Measurements from ENCODE around the gene SETD1B. TPM values are rescaled to one million over a fixed set of nuclear protein-coding genes. Genes with fewer than 3 reads are reported as not detected.
"Not testable (repeated sequence)": the region's sequence is repeated elsewhere in the genome, so short reads cannot be mapped to it uniquely, and the experiment has no call there.

Gene SETD1B
- polyA plus RNA-seq (2013), result 11.2 TPM

GRCh38 chr12:121803861-121804416, at the start of gene SETD1B:
SETD1B (plus strand) TSS chr12:121804009; CDS start chr12:121804738, 729 bp downstream.
- no peaks in the 10 kb centered on the region for H3K9me3 ChIP-seq (ENCODE audit: control extremely low read depth in 1 of 5, control insufficient read depth in 4 of 5, insufficient read depth in 2 of 5, low read depth in 1 of 5, low read length in 4 of 5)
- H3K4me3 ChIP-seq (ENCODE audit: control insufficient read depth in 1 of 7, extremely low read depth in 1 of 7, insufficient read depth in 4 of 7, low read depth in 2 of 7, low read length in 6 of 7), result peak within 1 kb of the TSS; percentile 62 to 97 (median 89)
- H3K4me1 ChIP-seq (ENCODE audit: control extremely low read depth in 1 of 4, control insufficient read depth in 4 of 4, insufficient read depth in 4 of 4, low read length in 3 of 4), result peaks cover 13 to 60% (median 40%) of the 10 kb centered on the region in 4 experiments
- H3K27me3 ChIP-seq (replicated peaks in 2 of 5; ENCODE audit: control insufficient read depth in 4 of 5, insufficient read depth in 5 of 5, low read length in 4 of 5), result no peaks in the 10 kb centered on the region
- ChIA-PET CTCF (interaction anchor here (1.0 to 12.9 kb wide), 3 partner anchors 7 to 25 kb away, joined by 3 to 462 read pairs (median 3); partner anchors contain the start of gene RHOF), POLR2A (interaction anchor here (0.6 to 1.3 kb wide), 4 partner anchors 9 to 1349 kb away, joined by 3 to 7 read pairs (median 3); no protein-coding TSS in a partner anchor)
- DNase-seq, result peak; percentile 62 to 72 (median 70)
- H3K27ac ChIP-seq (ENCODE audit: insufficient read depth in 1 of 2, low read depth in 1 of 2, low read length in 2 of 2, poor library complexity in 1 of 2, severe bottlenecking in 2 of 2), result peak within 1 kb of the TSS; percentile 96 to 98
- WGBS (ENCODE audit: insufficient coverage), result under 1% methylated on average over 49 of the region's 74 CpGs
- H3K36me3 ChIP-seq (ENCODE audit: control insufficient read depth in 4 of 4, insufficient read depth in 4 of 4, low read length in 3 of 4), result peaks cover 4 to 32% (median 15%) of the 10 kb centered on the region in 4 experiments

- Histone ChIP-seq H3K36me3 (ENCODE audit: control insufficient read depth in 4 of 4, insufficient read depth in 4 of 4, low read length in 3 of 4) (peaks cover 5 to 39% (median 10%) of the 10 kb centered on the region in 4 experiments), H3K4me3 (ENCODE audit: control insufficient read depth in 1 of 7, extremely low read depth in 1 of 7, insufficient read depth in 4 of 7, low read depth in 2 of 7, low read length in 6 of 7) (no peak overlapping the region), H3K4me1 (ENCODE audit: control extremely low read depth in 1 of 4, control insufficient read depth in 4 of 4, insufficient read depth in 4 of 4, low read length in 3 of 4) (peaks cover 0 to 4% (median 0%) of the 10 kb centered on the region in 4 experiments), H3K9me3 (ENCODE audit: control extremely low read depth in 1 of 5, control insufficient read depth in 4 of 5, insufficient read depth in 2 of 5, low read depth in 1 of 5, low read length in 4 of 5) (no peaks in the 10 kb centered on the region), H3K27me3 (replicated peaks in 2 of 5; ENCODE audit: control insufficient read depth in 4 of 5, insufficient read depth in 5 of 5, low read length in 4 of 5) (no peaks in the 10 kb centered on the region), H3K27ac (ENCODE audit: insufficient read depth in 1 of 2, low read depth in 1 of 2, low read length in 2 of 2, poor library complexity in 1 of 2, severe bottlenecking in 2 of 2) (no peak overlapping the region)
- WGBS (ENCODE audit: insufficient coverage), result 93% methylated on average over 11 of the region's 11 CpGs
- ChIA-PET CTCF (interaction anchor here (0.6 kb wide), 1 partner anchor 259 kb away, joined by 3 read pairs; no protein-coding TSS in a partner anchor), POLR2A (no interaction called here)
- DNase-seq, result no peak
Measured at GRCh38 chr12:121754836-121755235, 49.0 kb upstream of the SETD1B start.

- Histone ChIP-seq H3K9me3 (ENCODE audit: control extremely low read depth in 1 of 5, control insufficient read depth in 4 of 5, insufficient read depth in 2 of 5, low read depth in 1 of 5, low read length in 4 of 5) (no peaks in the 10 kb centered on the region), H3K4me3 (ENCODE audit: control insufficient read depth in 1 of 7, extremely low read depth in 1 of 7, insufficient read depth in 4 of 7, low read depth in 2 of 7, low read length in 6 of 7) (no peak overlapping the region), H3K4me1 (ENCODE audit: control extremely low read depth in 1 of 4, control insufficient read depth in 4 of 4, insufficient read depth in 4 of 4, low read length in 3 of 4) (peaks cover 0 to 4% (median 0%) of the 10 kb centered on the region in 4 experiments), H3K27ac (ENCODE audit: insufficient read depth in 1 of 2, low read depth in 1 of 2, low read length in 2 of 2, poor library complexity in 1 of 2, severe bottlenecking in 2 of 2) (peak overlapping the region in 1 of 2 experiments; percentile 2), H3K36me3 (ENCODE audit: control insufficient read depth in 4 of 4, insufficient read depth in 4 of 4, low read length in 3 of 4) (peaks cover 5 to 31% (median 7%) of the 10 kb centered on the region in 4 experiments), H3K27me3 (replicated peaks in 2 of 5; ENCODE audit: control insufficient read depth in 4 of 5, insufficient read depth in 5 of 5, low read length in 4 of 5) (no peaks in the 10 kb centered on the region)
- 93% methylated on average over 3 of the region's 3 CpGs for WGBS (ENCODE audit: insufficient coverage)
- CTCF ChIA-PET, result interaction anchor here (1.6 kb wide), 1 partner anchor 12 kb away, joined by 10 read pairs; no protein-coding TSS in a partner anchor
- POLR2A ChIA-PET, result no interaction called here
- no peak for DNase-seq
Measured at GRCh38 chr12:121755591-121755990, 48.2 kb upstream of the SETD1B start.

- CTCF ChIA-PET, result interaction anchor here (0.7 to 2.3 kb wide), 4 partner anchors 11 to 45 kb away, joined by 3 to 6 read pairs (median 4); no protein-coding TSS in a partner anchor
- POLR2A ChIA-PET, result not testable (repeated sequence)
- WGBS (ENCODE audit: insufficient coverage), result 100% methylated on average over 1 of the region's 22 CpGs
Measured at GRCh38 chr12:121758536-121758935, 45.3 kb upstream of the SETD1B start.

DNA sequence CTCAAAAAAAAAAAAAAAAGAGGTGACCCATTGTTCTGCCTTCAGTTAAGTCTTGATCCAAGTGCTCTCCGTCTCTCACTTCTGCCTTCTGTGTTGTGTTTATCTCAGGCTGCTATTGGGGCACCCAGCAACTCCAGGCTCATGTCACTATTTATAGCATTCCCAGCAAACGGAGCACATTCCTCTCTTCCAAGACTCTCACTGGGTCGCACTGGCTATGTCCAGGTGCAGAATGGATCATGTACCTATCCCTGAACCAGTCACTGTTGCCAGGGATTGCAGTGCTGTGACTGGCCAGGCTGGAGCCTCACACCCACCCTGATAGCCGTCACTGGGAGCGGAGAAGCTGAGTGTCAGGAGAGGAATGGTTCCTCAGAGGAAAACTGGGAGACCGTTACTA, 41.5 kb upstream of the SETD1B start:
- CTCF ChIA-PET, result interaction anchor here (1.4 to 1.6 kb wide), 2 partner anchors 12 to 64 kb away, joined by 3 read pairs; no protein-coding TSS in a partner anchor
- DNase-seq, result no peak

More at GRCh38 chr12:121758536-121758935, 45.3 kb upstream of the SETD1B start:
- not testable (repeated sequence) for H3K27me3 ChIP-seq (replicated peaks in 2 of 5; ENCODE audit: control insufficient read depth in 4 of 5, insufficient read depth in 5 of 5, low read length in 4 of 5); DNase-seq; H3K9me3 ChIP-seq (ENCODE audit: control extremely low read depth in 1 of 5, control insufficient read depth in 4 of 5, insufficient read depth in 2 of 5, low read depth in 1 of 5, low read length in 4 of 5); H3K4me1 ChIP-seq (ENCODE audit: control extremely low read depth in 1 of 4, control insufficient read depth in 4 of 4, insufficient read depth in 4 of 4, low read length in 3 of 4); H3K4me3 ChIP-seq (ENCODE audit: control insufficient read depth in 1 of 7, extremely low read depth in 1 of 7, insufficient read depth in 4 of 7, low read depth in 2 of 7, low read length in 6 of 7); H3K27ac ChIP-seq (ENCODE audit: insufficient read depth in 1 of 2, low read depth in 1 of 2, low read length in 2 of 2, poor library complexity in 1 of 2, severe bottlenecking in 2 of 2)
- H3K36me3 ChIP-seq (ENCODE audit: control insufficient read depth in 4 of 4, insufficient read depth in 4 of 4, low read length in 3 of 4), result peaks cover 2 to 26% (median 3%) of the 10 kb centered on the region in 4 experiments

GRCh38 chr12:121764808-121765207, 39.0 kb upstream of the SETD1B start:
- Histone ChIP-seq H3K36me3 (ENCODE audit: control insufficient read depth in 4 of 4, insufficient read depth in 4 of 4, low read length in 3 of 4) (peaks cover 0 to 16% (median 3%) of the 10 kb centered on the region in 4 experiments), H3K9me3 (ENCODE audit: control extremely low read depth in 1 of 5, control insufficient read depth in 4 of 5, insufficient read depth in 2 of 5, low read depth in 1 of 5, low read length in 4 of 5) (no peaks in the 10 kb centered on the region), H3K4me1 (ENCODE audit: control extremely low read depth in 1 of 4, control insufficient read depth in 4 of 4, insufficient read depth in 4 of 4, low read length in 3 of 4) (no peaks in the 10 kb centered on the region), H3K27ac (ENCODE audit: insufficient read depth in 1 of 2, low read depth in 1 of 2, low read length in 2 of 2, poor library complexity in 1 of 2, severe bottlenecking in 2 of 2) (no peak overlapping the region), H3K4me3 (ENCODE audit: control insufficient read depth in 1 of 7, extremely low read depth in 1 of 7, insufficient read depth in 4 of 7, low read depth in 2 of 7, low read length in 6 of 7) (no peak overlapping the region), H3K27me3 (replicated peaks in 2 of 5; ENCODE audit: control insufficient read depth in 4 of 5, insufficient read depth in 5 of 5, low read length in 4 of 5) (no peaks in the 10 kb centered on the region)
- DNase-seq, result no peak
- ChIA-PET CTCF (interaction anchor here (1.3 to 2.7 kb wide), 6 partner anchors 16 to 71 kb away, joined by 3 to 7 read pairs (median 6); partner anchors contain the start of gene RHOF), POLR2A (interaction anchor here (0.6 kb wide), 1 partner anchor 20 kb away, joined by 9 read pairs; no protein-coding TSS in a partner anchor)
- 100% methylated on average over 1 of the region's 3 CpGs for WGBS (ENCODE audit: insufficient coverage)

More for the DNA sequence above, 41.5 kb upstream of the SETD1B start:
- H3K4me1 ChIP-seq (ENCODE audit: control extremely low read depth in 1 of 4, control insufficient read depth in 4 of 4, insufficient read depth in 4 of 4, low read length in 3 of 4), result no peaks in the 10 kb centered on the region
- no peaks in the 10 kb centered on the region for H3K9me3 ChIP-seq (ENCODE audit: control extremely low read depth in 1 of 5, control insufficient read depth in 4 of 5, insufficient read depth in 2 of 5, low read depth in 1 of 5, low read length in 4 of 5)
- no peak overlapping the region for H3K4me3 ChIP-seq (ENCODE audit: control insufficient read depth in 1 of 7, extremely low read depth in 1 of 7, insufficient read depth in 4 of 7, low read depth in 2 of 7, low read length in 6 of 7)
- 97% methylated on average over 5 of the region's 6 CpGs for WGBS (ENCODE audit: insufficient coverage)
- H3K27ac ChIP-seq (ENCODE audit: insufficient read depth in 1 of 2, low read depth in 1 of 2, low read length in 2 of 2, poor library complexity in 1 of 2, severe bottlenecking in 2 of 2), result no peak overlapping the region
- POLR2A ChIA-PET, result no interaction called here
- peaks cover 0 to 13% (median 4%) of the 10 kb centered on the region in 4 experiments for H3K36me3 ChIP-seq (ENCODE audit: control insufficient read depth in 4 of 4, insufficient read depth in 4 of 4, low read length in 3 of 4)
- no peaks in the 10 kb centered on the region for H3K27me3 ChIP-seq (replicated peaks in 2 of 5; ENCODE audit: control insufficient read depth in 4 of 5, insufficient read depth in 5 of 5, low read length in 4 of 5)

GRCh38 chr12:121765573-121765972, 38.2 kb upstream of the SETD1B start:
- H3K27ac ChIP-seq (ENCODE audit: insufficient read depth in 1 of 2, low read depth in 1 of 2, low read length in 2 of 2, poor library complexity in 1 of 2, severe bottlenecking in 2 of 2), result no peak overlapping the region
- ChIA-PET POLR2A (interaction anchor here (0.9 kb wide), 1 partner anchor 24 kb away, joined by 3 read pairs; no protein-coding TSS in a partner anchor), CTCF (interaction anchor here (0.6 to 2.7 kb wide), 8 partner anchors 10 to 72 kb away, joined by 3 to 7 read pairs (median 6); partner anchors contain the start of gene RHOF)
- no peaks in the 10 kb centered on the region for H3K4me1 ChIP-seq (ENCODE audit: control extremely low read depth in 1 of 4, control insufficient read depth in 4 of 4, insufficient read depth in 4 of 4, low read length in 3 of 4)
- H3K27me3 ChIP-seq (replicated peaks in 2 of 5; ENCODE audit: control insufficient read depth in 4 of 5, insufficient read depth in 5 of 5, low read length in 4 of 5), result no peaks in the 10 kb centered on the region
- H3K9me3 ChIP-seq (ENCODE audit: control extremely low read depth in 1 of 5, control insufficient read depth in 4 of 5, insufficient read depth in 2 of 5, low read depth in 1 of 5, low read length in 4 of 5), result no peaks in the 10 kb centered on the region
- H3K36me3 ChIP-seq (ENCODE audit: control insufficient read depth in 4 of 4, insufficient read depth in 4 of 4, low read length in 3 of 4), result peaks cover 0 to 16% (median 3%) of the 10 kb centered on the region in 4 experiments
- 100% methylated on average over 4 of the region's 5 CpGs for WGBS (ENCODE audit: insufficient coverage)
- DNase-seq, result no peak
- no peak overlapping the region for H3K4me3 ChIP-seq (ENCODE audit: control insufficient read depth in 1 of 7, extremely low read depth in 1 of 7, insufficient read depth in 4 of 7, low read depth in 2 of 7, low read length in 6 of 7)

Measured in common myeloid progenitor, CD34-positive (primary cell).